ENCODE data around the gene SERPINF2.

SERPINF2 gene

GRCh38 chr17:1773696-1774181 lies 31.1 kb downstream of the SERPINF2 start:
- Histone ChIP-seq H3K27ac (no peak overlapping the region), H2AFZ (ENCODE audit: low read depth) (no peak overlapping the region), H3K27me3 (ENCODE audit: insufficient read depth, low read depth) (no peaks in the 10 kb centered on the region), H3K79me2 (ENCODE audit: insufficient read depth, low read depth) (no peaks in the 10 kb centered on the region), H3K9ac (no peak overlapping the region), H4K20me1 (ENCODE audit: insufficient read depth) (no peaks in the 10 kb centered on the region), H3K4me2 (no peak overlapping the region), H3K36me3 (ENCODE audit: insufficient read depth) (no peaks in the 10 kb centered on the region), H3K4me1 (ENCODE audit: low read depth, poor library complexity, severe bottlenecking) (no peaks in the 10 kb centered on the region), H3K4me3 (IDR thresholded peaks at IDR 0.05; ENCODE audit: insufficient read depth, low read depth, low read length) (no peak overlapping the region)
- no peak for TF ChIP-seq CTCF (conservative IDR thresholded peaks at IDR 0.05; ENCODE audit: low read depth, low read length)

- Histone ChIP-seq H3K27ac (no peak overlapping the region), H3K36me3 (ENCODE audit: insufficient read depth) (no peaks in the 10 kb centered on the region), H3K9ac (no peak overlapping the region), H4K20me1 (ENCODE audit: insufficient read depth) (no peaks in the 10 kb centered on the region), H3K4me3 (IDR thresholded peaks at IDR 0.05; ENCODE audit: insufficient read depth, low read depth, low read length) (no peak overlapping the region), H2AFZ (ENCODE audit: low read depth) (no peak overlapping the region), H3K79me2 (ENCODE audit: insufficient read depth, low read depth) (no peaks in the 10 kb centered on the region), H3K4me1 (ENCODE audit: low read depth, poor library complexity, severe bottlenecking) (no peaks in the 10 kb centered on the region), H3K4me2 (no peak overlapping the region), H3K27me3 (ENCODE audit: insufficient read depth, low read depth) (no peaks in the 10 kb centered on the region)
- no peak for TF ChIP-seq CTCF (conservative IDR thresholded peaks at IDR 0.05; ENCODE audit: low read depth, low read length)
Observed at GRCh38 chr17:1774390-1775176, 31.9 kb downstream of the SERPINF2 start.

- Histone ChIP-seq H4K20me1 (ENCODE audit: insufficient read depth) (no peaks in the 10 kb centered on the region), H3K4me1 (ENCODE audit: low read depth, poor library complexity, severe bottlenecking) (no peaks in the 10 kb centered on the region), H2AFZ (ENCODE audit: low read depth) (no peak overlapping the region), H3K9ac (no peak overlapping the region), H3K4me2 (no peak overlapping the region), H3K36me3 (ENCODE audit: insufficient read depth) (no peaks in the 10 kb centered on the region), H3K4me3 (IDR thresholded peaks at IDR 0.05; ENCODE audit: insufficient read depth, low read depth, low read length) (no peak overlapping the region), H3K79me2 (ENCODE audit: insufficient read depth, low read depth) (no peaks in the 10 kb centered on the region), H3K27ac (no peak overlapping the region), H3K27me3 (ENCODE audit: insufficient read depth, low read depth) (no peaks in the 10 kb centered on the region)
- no peak for TF ChIP-seq CTCF (conservative IDR thresholded peaks at IDR 0.05; ENCODE audit: low read depth, low read length)
Observed at GRCh38 chr17:1776328-1776727, 33.7 kb downstream of the SERPINF2 start.

- Histone ChIP-seq H3K27me3 (ENCODE audit: insufficient read depth, low read depth) (no peaks in the 10 kb centered on the region), H3K9ac (no peak overlapping the region), H3K4me1 (ENCODE audit: low read depth, poor library complexity, severe bottlenecking) (no peaks in the 10 kb centered on the region), H3K79me2 (ENCODE audit: insufficient read depth, low read depth) (no peaks in the 10 kb centered on the region), H2AFZ (ENCODE audit: low read depth) (no peak overlapping the region), H3K36me3 (ENCODE audit: insufficient read depth) (no peaks in the 10 kb centered on the region), H3K4me2 (no peak overlapping the region), H3K27ac (no peak overlapping the region), H4K20me1 (ENCODE audit: insufficient read depth) (no peaks in the 10 kb centered on the region), H3K4me3 (IDR thresholded peaks at IDR 0.05; ENCODE audit: insufficient read depth, low read depth, low read length) (no peak overlapping the region)
- no peak for TF ChIP-seq CTCF (conservative IDR thresholded peaks at IDR 0.05; ENCODE audit: low read depth, low read length)
Observed at GRCh38 chr17:1776857-1777256, 34.2 kb downstream of the SERPINF2 start.
